ENCODE measurements around the gene HAUS5. TPM values are rescaled to one million over a fixed set of nuclear protein-coding genes. Genes with fewer than 3 reads are reported as not detected.
"Not testable (repeated sequence)": the region's sequence is repeated elsewhere in the genome, so short reads cannot be mapped to it uniquely, and the experiment has no call there.

The HAUS5 gene
- total RNA-seq, 1 donor from 2014 or later = 9.1 TPM

DNA sequence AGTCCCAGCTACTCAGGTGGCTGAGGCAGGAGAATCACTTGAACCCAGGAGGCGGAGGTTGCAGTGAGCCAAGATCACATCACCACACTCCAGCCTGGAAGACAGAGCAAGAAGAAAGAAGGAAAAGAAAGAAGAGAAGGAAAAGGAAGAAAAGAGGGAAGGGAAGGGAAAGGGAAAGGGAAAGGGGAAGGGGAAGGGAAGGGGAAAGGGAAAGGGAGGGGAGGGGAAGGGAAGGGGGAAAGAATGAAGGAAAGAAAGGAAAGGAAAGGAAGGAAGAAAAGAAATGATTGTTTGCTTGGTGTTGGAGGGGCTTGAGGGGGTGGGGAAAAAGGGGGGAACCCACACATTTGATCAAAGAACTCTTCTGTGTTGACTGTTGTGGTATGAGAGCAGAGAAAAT lies 16.6 kb upstream of the HAUS5 start:
- Histone ChIP-seq H3K4me3 (no peak overlapping the region), H3K27ac (no peak overlapping the region), H3K36me3 (no peaks in the 10 kb centered on the region), H3K4me1 (no peaks in the 10 kb centered on the region), H3K9me3 (no peaks in the 10 kb centered on the region), H3K27me3 (ENCODE audit: low read depth) (peaks cover 12% of the 10 kb centered on the region)
- TF ChIP-seq, protein P1, sequence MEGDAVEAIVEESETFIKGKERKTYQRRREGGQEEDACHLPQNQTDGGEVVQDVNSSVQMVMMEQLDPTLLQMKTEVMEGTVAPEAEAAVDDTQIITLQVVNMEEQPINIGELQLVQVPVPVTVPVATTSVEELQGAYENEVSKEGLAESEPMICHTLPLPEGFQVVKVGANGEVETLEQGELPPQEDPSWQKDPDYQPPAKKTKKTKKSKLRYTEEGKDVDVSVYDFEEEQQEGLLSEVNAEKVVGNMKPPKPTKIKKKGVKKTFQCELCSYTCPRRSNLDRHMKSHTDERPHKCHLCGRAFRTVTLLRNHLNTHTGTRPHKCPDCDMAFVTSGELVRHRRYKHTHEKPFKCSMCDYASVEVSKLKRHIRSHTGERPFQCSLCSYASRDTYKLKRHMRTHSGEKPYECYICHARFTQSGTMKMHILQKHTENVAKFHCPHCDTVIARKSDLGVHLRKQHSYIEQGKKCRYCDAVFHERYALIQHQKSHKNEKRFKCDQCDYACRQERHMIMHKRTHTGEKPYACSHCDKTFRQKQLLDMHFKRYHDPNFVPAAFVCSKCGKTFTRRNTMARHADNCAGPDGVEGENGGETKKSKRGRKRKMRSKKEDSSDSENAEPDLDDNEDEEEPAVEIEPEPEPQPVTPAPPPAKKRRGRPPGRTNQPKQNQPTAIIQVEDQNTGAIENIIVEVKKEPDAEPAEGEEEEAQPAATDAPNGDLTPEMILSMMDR (IDR thresholded peaks at IDR 0.05) = no peak
- DNase-seq (no peak), ATAC-seq (no peak)
- intact Hi-C loops (cut with DNase I) = no loop called here

DNA sequence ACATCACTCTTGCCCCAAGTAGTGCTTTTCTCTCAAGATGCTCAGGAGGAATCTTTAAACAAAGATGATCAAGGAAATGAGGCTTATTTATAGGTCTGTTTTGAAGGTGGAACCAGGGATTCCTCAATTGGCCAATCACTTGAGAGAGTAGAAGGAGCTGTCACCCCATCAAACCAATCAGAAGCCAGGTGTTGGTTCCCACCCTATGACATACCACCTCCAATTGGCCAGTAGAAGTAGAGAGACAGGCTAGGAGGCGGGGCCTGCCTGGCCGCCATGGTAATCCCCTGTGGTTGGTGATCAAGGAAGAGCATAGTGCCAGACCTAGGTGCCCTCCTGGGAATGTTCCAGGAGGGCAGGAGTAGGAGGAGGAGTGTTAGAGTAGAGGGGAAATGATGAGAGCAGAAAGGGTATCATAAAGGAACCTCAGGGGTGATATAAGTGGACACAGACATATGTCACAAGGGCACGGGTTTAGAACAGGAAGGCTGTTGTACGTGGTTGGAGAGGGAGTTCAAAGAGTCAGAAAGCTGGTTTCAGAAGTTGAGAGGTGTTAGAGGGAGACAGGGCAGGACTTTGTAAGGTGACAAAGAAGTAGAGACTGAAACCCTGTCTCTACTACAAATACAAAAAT lies 16.1 kb upstream of the HAUS5 start:
- Histone ChIP-seq H3K27me3 (ENCODE audit: low read depth) (peaks cover 12% of the 10 kb centered on the region), H3K27ac (no peak overlapping the region), H3K9me3 (no peaks in the 10 kb centered on the region), H3K36me3 (no peaks in the 10 kb centered on the region), H3K4me1 (no peaks in the 10 kb centered on the region), H3K4me3 (no peak overlapping the region)
- ATAC-seq (no peak), DNase-seq (no peak)
- intact Hi-C loops (cut with DNase I) = no loop called here
- TF ChIP-seq, protein P1 (IDR thresholded peaks at IDR 0.05) = no peak

DNA sequence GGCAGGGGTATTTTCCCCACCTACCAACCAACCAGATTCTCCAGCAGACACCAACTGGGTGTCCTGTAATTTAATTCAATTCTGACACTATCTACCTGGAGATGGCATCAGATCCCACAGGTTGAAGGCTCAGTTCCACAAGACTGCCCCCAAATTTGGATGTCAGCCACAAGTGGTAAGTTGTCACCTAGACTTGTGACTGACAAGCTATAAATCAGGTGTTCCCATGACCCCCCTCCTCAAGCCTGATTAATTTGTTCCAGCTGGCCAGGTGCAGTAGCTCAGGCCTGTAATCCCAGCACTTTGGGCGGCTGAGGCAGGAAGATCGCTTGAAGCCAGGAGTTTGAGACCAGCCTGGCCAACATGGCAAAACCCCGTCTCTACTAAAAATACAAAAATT lies 10.6 kb upstream of the HAUS5 start:
- Histone ChIP-seq H3K27ac (no peak overlapping the region), H3K4me3 (no peak overlapping the region), H3K9me3 (no peaks in the 10 kb centered on the region), H3K4me1 (no peaks in the 10 kb centered on the region), H3K27me3 (ENCODE audit: low read depth) (no peaks in the 10 kb centered on the region), H3K36me3 (no peaks in the 10 kb centered on the region)
- no peak for ATAC-seq
- no peak for DNase-seq
- intact Hi-C loops (cut with DNase I) = no loop called here
- TF ChIP-seq, protein P1 (IDR thresholded peaks at IDR 0.05) = no peak

DNA sequence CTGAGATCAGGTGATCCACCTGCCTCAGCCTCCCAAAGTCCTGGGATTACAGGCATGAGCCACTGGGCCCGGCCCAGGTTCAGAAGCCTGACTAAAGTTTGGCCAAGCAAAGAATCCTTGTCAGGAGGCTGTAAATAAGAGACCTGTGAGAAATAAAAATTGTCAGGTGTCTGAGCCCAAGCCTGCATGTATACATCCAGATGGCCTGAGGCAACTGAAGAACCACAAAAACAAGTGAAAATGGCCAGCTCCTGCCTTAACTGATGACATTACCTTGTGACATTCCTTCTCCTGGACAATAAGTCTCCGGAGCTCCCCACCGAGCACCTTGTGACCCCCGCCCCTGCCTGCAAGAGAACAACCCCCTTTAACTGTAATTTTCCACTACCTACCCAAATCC lies 8.1 kb upstream of the HAUS5 start:
- DNase-seq; H3K9me3 ChIP-seq; H3K27me3 ChIP-seq (ENCODE audit: low read depth); H3K4me1 ChIP-seq; H3K4me3 ChIP-seq; intact Hi-C loops (cut with DNase I); H3K27ac ChIP-seq; ATAC-seq; H3K36me3 ChIP-seq: not testable (repeated sequence)

DNA sequence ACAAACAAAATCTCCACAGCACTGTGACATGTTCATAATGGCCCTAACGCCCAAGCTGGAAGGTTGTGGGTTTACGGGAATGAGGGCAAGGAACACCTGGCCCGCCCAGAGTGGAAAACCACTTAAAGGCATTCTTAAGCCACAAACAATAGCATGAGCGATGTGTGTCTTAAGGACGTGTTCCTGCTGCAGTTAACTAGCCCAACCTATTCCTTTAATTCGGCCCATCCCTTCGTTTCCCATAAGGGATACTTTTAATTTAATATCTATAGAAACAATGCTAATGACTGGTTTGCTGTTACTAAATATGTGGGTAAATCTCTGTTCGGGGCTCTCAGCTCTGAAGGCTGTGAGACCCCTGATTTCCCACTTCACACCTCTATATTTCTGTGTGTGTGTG lies 5.4 kb upstream of the HAUS5 start:
- intact Hi-C loops (cut with DNase I); DNase-seq; H3K27ac ChIP-seq; H3K27me3 ChIP-seq (ENCODE audit: low read depth); H3K4me1 ChIP-seq; ATAC-seq; H3K9me3 ChIP-seq; H3K4me3 ChIP-seq; H3K36me3 ChIP-seq: not testable (repeated sequence)

DNA sequence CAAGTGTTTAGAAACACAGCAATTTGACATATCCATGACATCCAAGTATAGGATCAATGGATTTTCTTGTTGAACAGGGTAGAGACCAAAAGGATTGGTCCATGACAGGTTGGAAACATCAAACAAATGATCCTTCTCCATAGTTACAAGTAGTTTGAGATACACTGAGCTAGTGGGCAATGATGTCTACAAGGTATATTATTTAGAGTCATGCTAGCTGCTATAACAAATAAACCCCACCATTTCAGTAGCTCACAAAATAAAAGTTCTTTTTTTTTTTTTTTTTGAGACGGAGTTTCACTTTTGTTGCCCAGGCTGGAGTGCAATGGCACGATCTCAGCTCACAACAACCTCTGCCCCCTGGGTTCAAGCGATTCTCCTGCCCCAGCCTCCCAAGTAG lies 4.9 kb upstream of the HAUS5 start:
- TF ChIP-seq, protein P1 (IDR thresholded peaks at IDR 0.05) = no peak
- Histone ChIP-seq H3K36me3 (no peaks in the 10 kb centered on the region), H3K9me3 (peaks cover 6% of the 10 kb centered on the region), H3K4me1 (peaks cover 6% of the 10 kb centered on the region), H3K4me3 (no peak overlapping the region), H3K27me3 (ENCODE audit: low read depth) (no peaks in the 10 kb centered on the region), H3K27ac (no peak overlapping the region)
- intact Hi-C loops (cut with DNase I) = no loop called here
- no peak for DNase-seq
- ATAC-seq = no peak

DNA sequence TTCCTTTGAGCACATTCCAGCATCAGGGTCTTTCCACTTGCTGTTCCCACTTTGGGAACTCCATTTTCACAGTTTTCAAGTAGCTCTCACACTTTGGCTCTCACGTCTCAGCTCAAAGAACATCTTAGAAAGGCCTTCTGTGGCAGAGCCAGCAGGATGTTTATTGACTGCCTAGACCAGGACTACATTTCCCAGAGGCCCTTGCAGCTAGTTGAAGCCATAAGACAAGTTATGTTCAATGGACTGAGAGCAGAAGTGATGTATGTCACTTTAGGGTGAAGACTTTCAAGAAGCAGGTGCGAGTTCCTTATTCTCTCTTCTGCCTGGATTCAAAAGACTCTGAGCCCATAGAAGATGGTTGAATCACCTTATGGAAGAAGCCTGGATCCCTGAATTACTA lies 4.3 kb upstream of the HAUS5 start:
- Histone ChIP-seq H3K4me3 (no peak overlapping the region), H3K9me3 (peaks cover 6% of the 10 kb centered on the region), H3K27me3 (ENCODE audit: low read depth) (no peaks in the 10 kb centered on the region), H3K36me3 (no peaks in the 10 kb centered on the region), H3K27ac (no peak overlapping the region), H3K4me1 (peaks cover 11% of the 10 kb centered on the region)
- intact Hi-C loops (cut with DNase I) = no loop called here
- TF ChIP-seq, protein P1 (IDR thresholded peaks at IDR 0.05) = no peak
- ATAC-seq (no peak), DNase-seq (no peak)
